Peyer's patch (tissue), 4 donors: ENCODE data around the gene SLC35D2.

ENCODE experiments used
- POLR2A ChIP-seq, 2 donors: fragments of 450-650 bp; IDR thresholded peaks; one replicate each; pipeline ENCODE4 v1.5.1; 2017; ENCODE audit warnings: antibody characterized with exemption in 2 of 2, mild to moderate bottlenecking in 2 of 2, moderate library complexity in 2 of 2
- TF ChIP-seq, protein P1 (sequence below), 6 experiments: fragments of 450-650 bp in 4 of 6; fragments of 200-600 bp in 2 of 6; sonication (generic) in 1 of 6; IDR thresholded peaks; one replicate each; pipeline ENCODE4 v1.5.1; 2017 to 2019; ENCODE audit warnings: antibody characterized with exemption in 6 of 6, mild to moderate bottlenecking in 3 of 6, moderate library complexity in 1 of 6

DNA sequence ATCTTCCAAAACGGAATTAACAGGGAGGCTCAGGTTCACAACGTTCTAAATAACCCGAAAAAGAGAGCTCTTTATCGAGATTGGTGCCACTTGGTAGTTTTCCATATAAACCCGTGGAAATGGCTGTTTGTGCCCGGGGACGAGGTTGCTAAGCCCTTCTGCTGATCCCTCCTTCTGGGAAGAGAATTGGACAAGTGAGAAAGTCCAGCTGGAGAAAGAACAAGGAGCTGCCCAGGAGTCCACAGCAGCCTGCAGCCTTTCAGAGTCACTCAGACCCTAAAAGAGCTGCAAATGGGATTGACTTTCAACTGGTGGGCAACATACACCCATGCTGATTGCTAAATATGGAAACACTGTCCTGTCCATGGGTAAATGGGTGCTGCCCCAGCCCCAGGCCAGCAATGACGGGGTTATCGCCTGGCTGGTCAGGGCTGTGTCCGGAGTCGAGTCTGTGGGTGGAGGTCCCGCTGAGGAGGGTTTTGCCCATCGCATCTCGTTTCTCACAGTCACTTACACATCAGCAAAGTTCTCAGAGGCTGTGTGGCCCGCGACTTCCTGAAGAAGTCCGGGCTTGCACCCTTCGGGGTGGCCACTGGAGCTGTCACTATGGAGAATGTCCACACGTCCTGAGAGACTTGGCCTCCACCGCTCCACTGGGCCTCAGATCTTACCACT, 40.8 kb downstream of the SLC35D2 start:
- TF ChIP-seq POLR2A (IDR thresholded peaks at IDR 0.05), result no peak
- TF ChIP-seq, protein P1, sequence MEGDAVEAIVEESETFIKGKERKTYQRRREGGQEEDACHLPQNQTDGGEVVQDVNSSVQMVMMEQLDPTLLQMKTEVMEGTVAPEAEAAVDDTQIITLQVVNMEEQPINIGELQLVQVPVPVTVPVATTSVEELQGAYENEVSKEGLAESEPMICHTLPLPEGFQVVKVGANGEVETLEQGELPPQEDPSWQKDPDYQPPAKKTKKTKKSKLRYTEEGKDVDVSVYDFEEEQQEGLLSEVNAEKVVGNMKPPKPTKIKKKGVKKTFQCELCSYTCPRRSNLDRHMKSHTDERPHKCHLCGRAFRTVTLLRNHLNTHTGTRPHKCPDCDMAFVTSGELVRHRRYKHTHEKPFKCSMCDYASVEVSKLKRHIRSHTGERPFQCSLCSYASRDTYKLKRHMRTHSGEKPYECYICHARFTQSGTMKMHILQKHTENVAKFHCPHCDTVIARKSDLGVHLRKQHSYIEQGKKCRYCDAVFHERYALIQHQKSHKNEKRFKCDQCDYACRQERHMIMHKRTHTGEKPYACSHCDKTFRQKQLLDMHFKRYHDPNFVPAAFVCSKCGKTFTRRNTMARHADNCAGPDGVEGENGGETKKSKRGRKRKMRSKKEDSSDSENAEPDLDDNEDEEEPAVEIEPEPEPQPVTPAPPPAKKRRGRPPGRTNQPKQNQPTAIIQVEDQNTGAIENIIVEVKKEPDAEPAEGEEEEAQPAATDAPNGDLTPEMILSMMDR (IDR thresholded peaks at IDR 0.05), result no peak
